HepG2 (cell line): ENCODE measurements around the gene ENTPD5. TPM values are rescaled to one million over a fixed set of nuclear protein-coding genes. Genes with fewer than 3 reads are reported as not detected.

Source experiments
- EHMT2 ChIP-seq: fragments of 200-600 bp; sonication (generic); IDR thresholded peaks from 2 replicates; pipeline ENCODE4 v1.7.0; 2017; ENCODE audit warnings: antibody characterized with exemption, low read depth, low read length, borderline replicate concordance
- ERF ChIP-seq: IDR thresholded peaks from 2 replicates; pipeline ENCODE4 v1.6.1; 2018; ENCODE audit warnings: missing biosample characterization, missing genetic modification reagents
- FIP1L1 ChIP-seq: fragments of 200-400 bp; formaldehyde crosslinking; IDR thresholded peaks from 2 replicates; pipeline ENCODE4 v1.6.1; 2018; ENCODE audit warnings: low read depth, mild to moderate bottlenecking, low read length, moderate library complexity, borderline replicate concordance; ENCODE audit not compliant: insufficient read depth
- GLI4 ChIP-seq: sonication (generic); formaldehyde crosslinking; IDR thresholded peaks from 2 replicates; pipeline ENCODE4 v1.5.1; 2020; ENCODE audit warnings: missing genetic modification reagents, mild to moderate bottlenecking, moderate library complexity, borderline replicate concordance
- KAT8 ChIP-seq: IDR thresholded peaks from 2 replicates; pipeline ENCODE4 v1.6.1; 2016; ENCODE audit warnings: missing genetic modification reagents, missing compliant biosample characterization
- PAWR ChIP-seq: sonication (generic); formaldehyde crosslinking; IDR thresholded peaks from 2 replicates; pipeline ENCODE4 v1.4.0; 2020; ENCODE audit warnings: missing genetic modification reagents, mild to moderate bottlenecking, borderline replicate concordance
- POLR2G ChIP-seq: fragments of 200-400 bp; formaldehyde crosslinking; IDR thresholded peaks from 2 replicates; pipeline ENCODE4 v1.6.1; 2018; ENCODE audit warnings: mild to moderate bottlenecking, low read depth, low read length, moderate library complexity
- RAD21 ChIP-seq: fragments of 450-650 bp; formaldehyde crosslinking; IDR thresholded peaks from 2 replicates; pipeline ENCODE4 v1.5.0; 2020; ENCODE audit warnings: mild to moderate bottlenecking
- RBM39 ChIP-seq: fragments of 200-400 bp; formaldehyde crosslinking; IDR thresholded peaks from one replicate; pipeline ENCODE4 v1.6.1; 2018; ENCODE audit warnings: antibody characterized with exemption, mild to moderate bottlenecking, low read depth, low read length; ENCODE audit not compliant: poor library complexity, severe bottlenecking
- ZBTB3 ChIP-seq: sonication (generic); formaldehyde crosslinking; IDR thresholded peaks from 2 replicates; pipeline ENCODE4 v1.4.0; 2020; ENCODE audit warnings: low read depth, mild to moderate bottlenecking, moderate library complexity, missing genetic modification reagents, borderline replicate concordance
- ZFP36L2 ChIP-seq: sonication (generic); formaldehyde crosslinking; IDR thresholded peaks from 2 replicates; pipeline ENCODE4 v1.4.0; 2020; ENCODE audit warnings: missing genetic modification reagents
- ZNF430 ChIP-seq: sonication (generic); formaldehyde crosslinking; IDR thresholded peaks from 2 replicates; pipeline ENCODE4 v1.9.0; 2021; ENCODE audit warnings: mild to moderate bottlenecking, missing genetic modification reagents
- polyA plus RNA-seq, 8 experiments: library from polyadenylated mRNA; depleted of rRNA in 3 of 8; stranded (reverse) in 7 of 8; unstranded in 1 of 8; fragments of >200 nt; fragmentation: Illumina TruSeq in 4 of 8; extraction: Trizol in 4 of 8; gene quantifications; 2 replicates each; pipeline versions ENCODE4 v1.2.1 to v1.2.3, GENCODE V29; 2011 to 2016; ENCODE audit warnings: low read depth in 4 of 8, missing spikeins in 1 of 8, mixed read lengths in 1 of 8; ENCODE audit not compliant: insufficient read depth in 1 of 8
- total RNA-seq, 5 experiments: library from RNA; depleted of rRNA; stranded (reverse); fragments of >200 nt; fragmentation: Illumina TruSeq; extraction: Trizol; gene quantifications; 2 replicates each; pipeline ENCODE4 v1.2.3, GENCODE V29; 2016; ENCODE audit warnings: low read depth in 1 of 5
- TF ChIP-seq, protein P1 (sequence below): sonication (generic); formaldehyde crosslinking; IDR thresholded peaks from 2 replicates; pipeline ENCODE4 v1.9.0; 2021; ENCODE audit warnings: missing genetic modification reagents, borderline replicate concordance
- TF ChIP-seq, protein P2 (sequence below): sonication (generic); formaldehyde crosslinking; IDR thresholded peaks from 2 replicates; pipeline ENCODE4 v1.4.0; 2020; ENCODE audit warnings: mild to moderate bottlenecking, missing genetic modification reagents
- TF ChIP-seq, protein P3 (sequence below): sonication (generic); formaldehyde crosslinking; conservative IDR thresholded peaks from 2 replicates; pipeline ENCODE4 v1.8.1; 2023; ENCODE audit warnings: missing genetic modification reagents
- TF ChIP-seq, protein P4 (sequence below): sonication (generic); formaldehyde crosslinking; conservative IDR thresholded peaks from 2 replicates; pipeline ENCODE4 v1.4.0; 2020; ENCODE audit warnings: mild to moderate bottlenecking, missing genetic modification reagents, moderate library complexity

ENTPD5 gene
- total and polyA plus RNA-seq, 2 of the 13 experiments (the other 11 are each of a cell fraction or from before 2014, with no cell fraction given), result 33.8 to 43.3 TPM

DNA sequence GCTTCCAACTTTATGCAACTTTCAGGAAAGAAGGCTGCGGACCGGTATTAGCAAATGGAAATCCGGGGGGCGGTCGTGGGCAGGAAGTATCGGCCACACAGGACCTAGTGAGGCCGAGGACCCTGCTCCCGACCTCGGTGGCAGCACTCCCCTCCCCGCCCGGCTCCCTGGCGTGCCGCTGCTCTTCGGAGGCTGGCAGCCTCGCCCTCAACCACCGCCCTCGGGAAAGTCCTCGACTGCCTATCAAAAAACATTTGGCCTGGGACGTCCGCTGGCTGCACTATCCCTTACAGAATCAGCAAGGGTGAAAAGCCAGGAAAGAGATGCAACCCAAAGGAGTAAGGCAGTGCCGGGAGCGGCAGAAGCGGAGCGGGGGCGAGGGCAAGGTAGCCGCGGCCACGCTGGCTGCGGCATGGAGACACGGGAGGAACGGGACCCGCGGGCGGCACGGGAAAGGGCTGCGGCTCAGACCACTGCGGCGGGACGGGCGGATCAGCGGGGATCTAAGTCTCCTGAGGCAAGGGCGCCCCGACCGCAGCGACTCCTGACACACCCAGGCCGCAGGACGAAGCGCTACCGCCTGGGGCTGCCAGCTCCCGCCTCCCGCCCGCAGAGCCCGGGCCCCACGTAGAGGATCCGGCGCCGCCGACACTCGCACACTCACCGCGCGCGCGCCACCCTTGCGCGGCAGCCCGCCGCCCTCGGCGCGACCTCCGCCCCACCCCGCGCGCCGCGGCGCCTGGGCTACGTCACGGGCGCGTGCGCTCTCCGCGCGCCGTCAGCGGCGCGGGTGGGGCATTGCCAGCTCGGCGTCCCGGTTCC, at the start of gene ENTPD5, which contains the start of gene BBOF1 (continued):
- TF ChIP-seq, protein P1, sequence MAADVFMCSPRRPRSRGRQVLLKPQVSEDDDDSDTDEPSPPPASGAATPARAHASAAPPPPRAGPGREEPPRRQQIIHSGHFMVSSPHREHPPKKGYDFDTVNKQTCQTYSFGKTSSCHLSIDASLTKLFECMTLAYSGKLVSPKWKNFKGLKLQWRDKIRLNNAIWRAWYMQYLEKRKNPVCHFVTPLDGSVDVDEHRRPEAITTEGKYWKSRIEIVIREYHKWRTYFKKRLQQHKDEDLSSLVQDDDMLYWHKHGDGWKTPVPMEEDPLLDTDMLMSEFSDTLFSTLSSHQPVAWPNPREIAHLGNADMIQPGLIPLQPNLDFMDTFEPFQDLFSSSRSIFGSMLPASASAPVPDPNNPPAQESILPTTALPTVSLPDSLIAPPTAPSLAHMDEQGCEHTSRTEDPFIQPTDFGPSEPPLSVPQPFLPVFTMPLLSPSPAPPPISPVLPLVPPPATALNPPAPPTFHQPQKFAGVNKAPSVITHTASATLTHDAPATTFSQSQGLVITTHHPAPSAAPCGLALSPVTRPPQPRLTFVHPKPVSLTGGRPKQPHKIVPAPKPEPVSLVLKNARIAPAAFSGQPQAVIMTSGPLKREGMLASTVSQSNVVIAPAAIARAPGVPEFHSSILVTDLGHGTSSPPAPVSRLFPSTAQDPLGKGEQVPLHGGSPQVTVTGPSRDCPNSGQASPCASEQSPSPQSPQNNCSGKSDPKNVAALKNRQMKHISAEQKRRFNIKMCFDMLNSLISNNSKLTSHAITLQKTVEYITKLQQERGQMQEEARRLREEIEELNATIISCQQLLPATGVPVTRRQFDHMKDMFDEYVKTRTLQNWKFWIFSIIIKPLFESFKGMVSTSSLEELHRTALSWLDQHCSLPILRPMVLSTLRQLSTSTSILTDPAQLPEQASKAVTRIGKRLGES (CRISPR knock-in tag), result no peak
- TF ChIP-seq KAT8 (CRISPR knock-in tag) (peak; percentile 33; the same call in 1 of the 2 replicates), FIP1L1 (no peak), ERF (CRISPR knock-in tag) (no peak), GLI4 (peak; percentile 93; the same call in 1 of the 2 replicates), RBM39 (peak; percentile 66), EHMT2 (no peak), PAWR (CRISPR knock-in tag) (no peak), POLR2G (peak; percentile 80), ZFP36L2 (no peak), ZNF430 (CRISPR knock-in tag) (0 out of 2 replicates have a peak, but pooled peaks have one; percentile 42), ZBTB3 (CRISPR knock-in tag) (no peak), RAD21 (CRISPR knock-in tag) (no peak; the same call in none of the 2 replicates)
- TF ChIP-seq, protein P2, sequence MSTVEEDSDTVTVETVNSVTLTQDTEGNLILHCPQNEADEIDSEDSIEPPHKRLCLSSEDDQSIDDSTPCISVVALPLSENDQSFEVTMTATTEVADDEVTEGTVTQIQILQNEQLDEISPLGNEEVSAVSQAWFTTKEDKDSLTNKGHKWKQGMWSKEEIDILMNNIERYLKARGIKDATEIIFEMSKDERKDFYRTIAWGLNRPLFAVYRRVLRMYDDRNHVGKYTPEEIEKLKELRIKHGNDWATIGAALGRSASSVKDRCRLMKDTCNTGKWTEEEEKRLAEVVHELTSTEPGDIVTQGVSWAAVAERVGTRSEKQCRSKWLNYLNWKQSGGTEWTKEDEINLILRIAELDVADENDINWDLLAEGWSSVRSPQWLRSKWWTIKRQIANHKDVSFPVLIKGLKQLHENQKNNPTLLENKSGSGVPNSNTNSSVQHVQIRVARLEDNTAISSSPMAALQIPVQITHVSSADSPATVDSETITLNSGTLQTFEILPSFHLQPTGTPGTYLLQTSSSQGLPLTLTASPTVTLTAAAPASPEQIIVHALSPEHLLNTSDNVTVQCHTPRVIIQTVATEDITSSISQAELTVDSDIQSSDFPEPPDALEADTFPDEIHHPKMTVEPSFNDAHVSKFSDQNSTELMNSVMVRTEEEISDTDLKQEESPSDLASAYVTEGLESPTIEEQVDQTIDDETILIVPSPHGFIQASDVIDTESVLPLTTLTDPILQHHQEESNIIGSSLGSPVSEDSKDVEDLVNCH (CRISPR knock-in tag), result no peak
- TF ChIP-seq, protein P3, sequence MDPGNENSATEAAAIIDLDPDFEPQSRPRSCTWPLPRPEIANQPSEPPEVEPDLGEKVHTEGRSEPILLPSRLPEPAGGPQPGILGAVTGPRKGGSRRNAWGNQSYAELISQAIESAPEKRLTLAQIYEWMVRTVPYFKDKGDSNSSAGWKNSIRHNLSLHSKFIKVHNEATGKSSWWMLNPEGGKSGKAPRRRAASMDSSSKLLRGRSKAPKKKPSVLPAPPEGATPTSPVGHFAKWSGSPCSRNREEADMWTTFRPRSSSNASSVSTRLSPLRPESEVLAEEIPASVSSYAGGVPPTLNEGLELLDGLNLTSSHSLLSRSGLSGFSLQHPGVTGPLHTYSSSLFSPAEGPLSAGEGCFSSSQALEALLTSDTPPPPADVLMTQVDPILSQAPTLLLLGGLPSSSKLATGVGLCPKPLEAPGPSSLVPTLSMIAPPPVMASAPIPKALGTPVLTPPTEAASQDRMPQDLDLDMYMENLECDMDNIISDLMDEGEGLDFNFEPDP (CRISPR knock-in tag), result no peak
- TF ChIP-seq, protein P4, sequence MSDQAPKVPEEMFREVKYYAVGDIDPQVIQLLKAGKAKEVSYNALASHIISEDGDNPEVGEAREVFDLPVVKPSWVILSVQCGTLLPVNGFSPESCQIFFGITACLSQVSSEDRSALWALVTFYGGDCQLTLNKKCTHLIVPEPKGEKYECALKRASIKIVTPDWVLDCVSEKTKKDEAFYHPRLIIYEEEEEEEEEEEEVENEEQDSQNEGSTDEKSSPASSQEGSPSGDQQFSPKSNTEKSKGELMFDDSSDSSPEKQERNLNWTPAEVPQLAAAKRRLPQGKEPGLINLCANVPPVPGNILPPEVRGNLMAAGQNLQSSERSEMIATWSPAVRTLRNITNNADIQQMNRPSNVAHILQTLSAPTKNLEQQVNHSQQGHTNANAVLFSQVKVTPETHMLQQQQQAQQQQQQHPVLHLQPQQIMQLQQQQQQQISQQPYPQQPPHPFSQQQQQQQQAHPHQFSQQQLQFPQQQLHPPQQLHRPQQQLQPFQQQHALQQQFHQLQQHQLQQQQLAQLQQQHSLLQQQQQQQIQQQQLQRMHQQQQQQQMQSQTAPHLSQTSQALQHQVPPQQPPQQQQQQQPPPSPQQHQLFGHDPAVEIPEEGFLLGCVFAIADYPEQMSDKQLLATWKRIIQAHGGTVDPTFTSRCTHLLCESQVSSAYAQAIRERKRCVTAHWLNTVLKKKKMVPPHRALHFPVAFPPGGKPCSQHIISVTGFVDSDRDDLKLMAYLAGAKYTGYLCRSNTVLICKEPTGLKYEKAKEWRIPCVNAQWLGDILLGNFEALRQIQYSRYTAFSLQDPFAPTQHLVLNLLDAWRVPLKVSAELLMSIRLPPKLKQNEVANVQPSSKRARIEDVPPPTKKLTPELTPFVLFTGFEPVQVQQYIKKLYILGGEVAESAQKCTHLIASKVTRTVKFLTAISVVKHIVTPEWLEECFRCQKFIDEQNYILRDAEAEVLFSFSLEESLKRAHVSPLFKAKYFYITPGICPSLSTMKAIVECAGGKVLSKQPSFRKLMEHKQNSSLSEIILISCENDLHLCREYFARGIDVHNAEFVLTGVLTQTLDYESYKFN, result no peak; the same call in 1 of the 2 replicates
